Activated CD8-positive, alpha-beta T cell treated with anti-CD3 and anti-CD28 coated beads for 36 hours (primary cell): Measurements from ENCODE around the gene SLC66A2. TPM values are rescaled to one million over a fixed set of nuclear protein-coding genes. Genes with fewer than 3 reads are reported as not detected.
A peak's percentile ranks its signal among the peaks of the same experiment; 100 is the strongest.

ENCODE experiments used
- ATAC-seq: fragments of 200-7000 bp; cut with Tn5 transposase; one replicate; pipeline ENCODE4 v1.10.0; 2021; ENCODE audit warnings: mild to moderate bottlenecking, moderate library complexity
- CTCF ChIA-PET: fragments of 350-600 bp; sonication (Branson Sonifier 250); formaldehyde crosslinking; loops from one replicate; lab custom pipeline; 2021; ENCODE audit warnings: antibody characterized with exemption; lab: Charles Lee
- POLR2A ChIA-PET: fragments of 350-600 bp; sonication (Branson Sonifier 250); formaldehyde crosslinking; loops from one replicate; lab custom pipeline; 2021; ENCODE audit warnings: antibody characterized with exemption; lab: Charles Lee
- DNase-seq: peaks from one replicate; pipeline ENCODE4 v3.0.0-alpha.2; 2020
- H3K27ac Mint-ChIP-seq: one replicate; pipeline ENCODE4 v1.8.0; 2021; ENCODE audit warnings: mild to moderate bottlenecking, mixed read lengths
- H3K27me3 Mint-ChIP-seq: one replicate; pipeline ENCODE4 v1.8.0; 2021; ENCODE audit warnings: mixed read lengths
- H3K36me3 Mint-ChIP-seq: one replicate; pipeline ENCODE4 v1.8.0; 2021; ENCODE audit warnings: low read depth, mixed read lengths
- H3K4me1 Mint-ChIP-seq: one replicate; pipeline ENCODE4 v1.8.0; 2021; ENCODE audit warnings: low read depth, mixed read lengths
- H3K4me3 Mint-ChIP-seq: one replicate; pipeline ENCODE4 v1.8.0; 2021; ENCODE audit warnings: mild to moderate bottlenecking, moderate library complexity, mixed read lengths
- H3K9me3 Mint-ChIP-seq: one replicate; pipeline ENCODE4 v1.8.0; 2021; ENCODE audit warnings: mixed read lengths
- CTCF ChIP-seq: fragments of 200-600 bp; IDR thresholded peaks from one replicate; pipeline ENCODE4 v1.8.0; 2022; ENCODE audit warnings: antibody characterized with exemption, mild to moderate bottlenecking
- intact Hi-C: fragments of 100-400 bp; cut with micrococcal nuclease; formaldehyde crosslinking; loops from one replicate; pipeline ENCODE4 v1.10.0; 2022
- total RNA-seq, 2 experiments: library from RNA; stranded (reverse); gene quantifications; one replicate each; pipeline ENCODE4 v1.2.3, GENCODE V29; 2021

Gene SLC66A2
- total RNA-seq, 2 experiments from 2014 or later = 28.2 to 29.7 TPM

GRCh38 chr18:79979843-79980242, 28.4 kb upstream of the SLC66A2 start:
- H3K27ac Mint-ChIP-seq = peak overlapping the region; percentile 46
- ATAC-seq = no peak
- peaks cover 60% of the 10 kb centered on the region for H3K36me3 Mint-ChIP-seq
- no peak overlapping the region for H3K4me3 Mint-ChIP-seq
- ChIA-PET CTCF (interaction anchor here (1.4 kb wide), 1 partner anchor 13 kb away, joined by 5 read pairs; no protein-coding TSS in a partner anchor), POLR2A (interaction anchor here (1.1 to 1.7 kb wide), 3 partner anchors 8 to 12 kb away, joined by 3 to 4 read pairs (median 3); partner anchors contain the start of gene TXNL4A)
- H3K27me3 Mint-ChIP-seq = no peaks in the 10 kb centered on the region
- no peak for DNase-seq
- peaks cover 61% of the 10 kb centered on the region for H3K4me1 Mint-ChIP-seq
- H3K9me3 Mint-ChIP-seq = no peaks in the 10 kb centered on the region
- TF ChIP-seq CTCF = no peak
- intact Hi-C loops = no loop called here

DNA sequence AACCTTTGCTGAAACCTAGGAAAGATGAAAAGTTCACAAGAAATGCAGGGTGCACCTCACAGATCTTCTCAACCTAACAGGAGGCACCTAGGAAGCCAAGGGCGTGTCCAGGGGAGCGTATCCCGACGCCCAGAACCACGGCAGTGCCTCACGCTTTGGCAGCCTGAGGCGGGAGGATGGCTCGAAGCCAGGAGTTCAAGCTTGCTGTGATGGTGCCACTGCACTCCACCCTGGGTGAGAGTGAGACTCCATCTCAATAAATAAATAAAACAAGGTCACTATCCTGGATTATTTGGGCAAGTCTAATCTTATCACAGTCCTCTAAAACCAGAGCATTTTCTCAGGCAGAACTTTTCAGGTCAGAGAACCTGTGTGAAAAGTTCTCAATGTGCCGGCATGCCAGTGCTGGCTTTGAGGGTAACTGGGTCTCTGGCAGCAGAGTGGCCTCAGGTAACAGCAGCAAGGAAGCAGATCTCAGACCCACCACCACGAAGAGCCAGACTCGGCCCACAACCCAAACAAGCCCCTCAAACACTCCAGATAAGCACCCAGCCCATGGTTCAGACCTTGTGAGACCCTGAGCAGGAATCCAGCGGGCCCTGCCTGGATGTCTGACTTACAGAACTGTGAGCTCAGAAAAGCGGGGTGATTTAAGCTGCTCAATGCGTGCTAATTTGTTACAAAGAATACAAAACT, 24.7 kb upstream of the SLC66A2 start:
- POLR2A ChIA-PET = interaction anchor here (0.9 kb wide), 1 partner anchor 12 kb away, joined by 4 read pairs; the partner anchor contains the start of gene TXNL4A
- TF ChIP-seq CTCF = no peak
- CTCF ChIA-PET = interaction anchor here (1.4 kb wide), 1 partner anchor 10 kb away, joined by 4 read pairs; no protein-coding TSS in a partner anchor
- Mint-ChIP-seq H3K27ac (peak overlapping the region; percentile 46), H3K4me3 (no peak overlapping the region), H3K27me3 (no peaks in the 10 kb centered on the region), H3K36me3 (peaks cover 58% of the 10 kb centered on the region), H3K9me3 (no peaks in the 10 kb centered on the region), H3K4me1 (peaks cover 28% of the 10 kb centered on the region)
- DNase-seq (no peak), ATAC-seq (no peak)
- intact Hi-C loops = no loop called here

DNA sequence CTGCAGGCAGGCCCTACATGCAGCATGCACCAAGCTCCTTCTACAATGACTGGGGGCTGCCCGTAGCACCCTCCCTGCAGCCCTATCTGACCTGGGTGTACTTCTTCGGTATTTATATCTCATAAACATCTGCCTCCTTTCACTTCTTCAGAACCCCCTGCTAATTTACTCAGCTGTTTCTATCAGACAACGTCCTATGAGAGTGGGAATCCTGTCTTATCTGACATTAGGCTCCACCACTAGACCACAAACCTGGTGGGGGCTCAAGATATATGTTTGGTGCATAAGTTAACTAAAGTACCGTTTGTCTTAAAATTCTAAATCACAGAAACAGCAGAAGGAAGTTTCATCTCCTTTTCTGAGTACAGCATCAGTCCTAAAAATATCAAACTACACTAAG, 23.6 kb upstream of the SLC66A2 start:
- no peak for ATAC-seq
- intact Hi-C loops = no loop called here
- H3K9me3 Mint-ChIP-seq = no peaks in the 10 kb centered on the region
- ChIA-PET POLR2A (interaction anchor here (1.7 kb wide), 1 partner anchor 10 kb away, joined by 5 read pairs; no protein-coding TSS in a partner anchor), CTCF (no interaction called here)
- no peak overlapping the region for H3K4me3 Mint-ChIP-seq
- DNase-seq = no peak
- TF ChIP-seq CTCF = no peak
- H3K27ac Mint-ChIP-seq = peak overlapping the region; percentile 40
- H3K27me3 Mint-ChIP-seq = no peaks in the 10 kb centered on the region
- peaks cover 19% of the 10 kb centered on the region for H3K4me1 Mint-ChIP-seq
- peaks cover 58% of the 10 kb centered on the region for H3K36me3 Mint-ChIP-seq

GRCh38 chr18:79974025-79974654, 22.7 kb upstream of the SLC66A2 start:
- Mint-ChIP-seq H3K36me3 (peaks cover 53% of the 10 kb centered on the region), H3K27me3 (no peaks in the 10 kb centered on the region), H3K4me1 (peaks cover 10% of the 10 kb centered on the region), H3K27ac (no peak overlapping the region), H3K9me3 (no peaks in the 10 kb centered on the region), H3K4me3 (no peak overlapping the region)
- DNase-seq (no peak), ATAC-seq (no peak)
- intact Hi-C loops = no loop called here
- no peak for TF ChIP-seq CTCF
- CTCF ChIA-PET = interaction anchor here (1.3 to 1.7 kb wide), 2 partner anchors 9 to 12 kb away, joined by 4 read pairs; no protein-coding TSS in a partner anchor
- POLR2A ChIA-PET = interaction anchor here (1.7 kb wide), 1 partner anchor 10 kb away, joined by 5 read pairs; no protein-coding TSS in a partner anchor
